NCI-H146 treated with DMSO at 0.1 percent for 48 hours (cell line): ENCODE measurements around the gene FAM107A.
"Not testable (repeated sequence)": the region's sequence is repeated elsewhere in the genome, so short reads cannot be mapped to it uniquely, and the experiment has no call there.

Experiments
- DNase-seq: peaks from one replicate; lab custom pipeline; 2025; ENCODE audit not compliant: unreplicated experiment; lab: John Stamatoyannopoulos, UW

Gene FAM107A

GRCh38 chr3:58537412-58538301 is 39.5 kb downstream of the FAM107A start:
- DNase-seq = no peak

- no peak for DNase-seq
Measured at GRCh38 chr3:58536501-58537411, 40.4 kb downstream of the FAM107A start, which contains the start of gene ACOX2. Gene ACOX2, minus strand, starts transcription at chr3:58537190. Its CDS starts 2,084 bp downstream, at chr3:58535106.

GRCh38 chr3:58535531-58536500 is 41.4 kb downstream of the FAM107A start:
- no peak for DNase-seq

- DNase-seq = no peak
Measured at GRCh38 chr3:58534592-58535494, 42.3 kb downstream of the FAM107A start.

- peak; percentile 26 for DNase-seq
Measured at GRCh38 chr3:58532794-58533220, 44.4 kb downstream of the FAM107A start.

- DNase-seq = no peak
Measured at GRCh38 chr3:58531956-58532355, 45.2 kb downstream of the FAM107A start.

- no peak for DNase-seq
Measured at GRCh38 chr3:58531555-58531954, 45.6 kb downstream of the FAM107A start.

- DNase-seq = no peak
Measured at GRCh38 chr3:58530354-58530865, 46.8 kb downstream of the FAM107A start.

GRCh38 chr3:58529516-58530353 is 47.5 kb downstream of the FAM107A start:
- no peak for DNase-seq

- no peak for DNase-seq
Measured at GRCh38 chr3:58528629-58529028, 48.6 kb downstream of the FAM107A start.

GRCh38 chr3:58527440-58527839 is 49.8 kb downstream of the FAM107A start:
- not testable (repeated sequence) for DNase-seq

- no peak for DNase-seq
Measured at GRCh38 chr3:58526515-58526957, 50.7 kb downstream of the FAM107A start.

- no peak for DNase-seq
Measured at GRCh38 chr3:58524326-58524888, 52.8 kb downstream of the FAM107A start.

GRCh38 chr3:58522759-58523425 is 54.3 kb downstream of the FAM107A start:
- no peak for DNase-seq

GRCh38 chr3:58521917-58522631 is 55.1 kb downstream of the FAM107A start:
- DNase-seq = no peak

- no peak for DNase-seq
Measured at GRCh38 chr3:58521336-58521670, 55.9 kb downstream of the FAM107A start.
